Esophagus muscularis mucosa (tissue), 4 donors: ENCODE measurements around the gene PHKA1.

Experiments used
- EP300 ChIP-seq: sonication (generic); formaldehyde crosslinking; IDR thresholded peaks from one replicate; pipeline ENCODE4 v1.6.1; 2017; ENCODE audit warnings: antibody characterized with exemption
- POLR2A ChIP-seq: fragments of 450-650 bp; IDR thresholded peaks from one replicate; pipeline ENCODE4 v1.6.1; 2017; ENCODE audit warnings: antibody characterized with exemption, moderate library complexity, mild to moderate bottlenecking, low read depth
- POLR2AphosphoS5 ChIP-seq, 2 donors: sonication (generic); formaldehyde crosslinking; IDR thresholded peaks; one replicate each; pipeline ENCODE4 v1.6.1; 2017; ENCODE audit warnings: antibody characterized with exemption in 2 of 2
- TF ChIP-seq, protein P1 (sequence below), 3 experiments: fragments of 200-600 bp in 2 of 3; fragments of 450-650 bp in 1 of 3; sonication (generic) in 2 of 3; IDR thresholded peaks; one replicate each; pipeline ENCODE4 v1.5.1; 2017 to 2019; ENCODE audit warnings: antibody characterized with exemption in 3 of 3, mild to moderate bottlenecking in 2 of 3, moderate library complexity in 1 of 3

DNA sequence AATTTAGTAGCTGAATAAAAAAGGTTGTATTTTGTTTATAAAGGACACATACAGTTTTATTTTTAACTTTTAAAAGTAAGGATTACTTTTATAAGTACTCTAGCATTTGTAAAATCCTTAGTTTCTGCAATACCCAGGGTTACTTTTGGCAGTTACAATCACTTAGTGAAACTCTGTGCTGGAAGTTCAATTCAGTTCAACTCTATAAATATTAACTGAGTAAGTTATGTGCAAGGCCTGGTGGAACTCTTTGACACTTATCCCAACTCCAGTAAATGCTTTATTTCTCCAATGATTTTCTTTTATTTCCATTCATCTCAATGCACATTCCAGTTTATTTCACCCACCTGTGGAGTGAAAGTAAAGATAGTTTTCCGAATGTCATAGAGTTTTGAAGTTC lies 78.2 kb downstream of the PHKA1 start:
- no peak for TF ChIP-seq POLR2A
- TF ChIP-seq, protein P1, sequence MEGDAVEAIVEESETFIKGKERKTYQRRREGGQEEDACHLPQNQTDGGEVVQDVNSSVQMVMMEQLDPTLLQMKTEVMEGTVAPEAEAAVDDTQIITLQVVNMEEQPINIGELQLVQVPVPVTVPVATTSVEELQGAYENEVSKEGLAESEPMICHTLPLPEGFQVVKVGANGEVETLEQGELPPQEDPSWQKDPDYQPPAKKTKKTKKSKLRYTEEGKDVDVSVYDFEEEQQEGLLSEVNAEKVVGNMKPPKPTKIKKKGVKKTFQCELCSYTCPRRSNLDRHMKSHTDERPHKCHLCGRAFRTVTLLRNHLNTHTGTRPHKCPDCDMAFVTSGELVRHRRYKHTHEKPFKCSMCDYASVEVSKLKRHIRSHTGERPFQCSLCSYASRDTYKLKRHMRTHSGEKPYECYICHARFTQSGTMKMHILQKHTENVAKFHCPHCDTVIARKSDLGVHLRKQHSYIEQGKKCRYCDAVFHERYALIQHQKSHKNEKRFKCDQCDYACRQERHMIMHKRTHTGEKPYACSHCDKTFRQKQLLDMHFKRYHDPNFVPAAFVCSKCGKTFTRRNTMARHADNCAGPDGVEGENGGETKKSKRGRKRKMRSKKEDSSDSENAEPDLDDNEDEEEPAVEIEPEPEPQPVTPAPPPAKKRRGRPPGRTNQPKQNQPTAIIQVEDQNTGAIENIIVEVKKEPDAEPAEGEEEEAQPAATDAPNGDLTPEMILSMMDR (IDR thresholded peaks at IDR 0.05) = no peak
- no peak for TF ChIP-seq EP300
- no peak for TF ChIP-seq POLR2AphosphoS5 (IDR thresholded peaks at IDR 0.05)
